NCI-H146 treated with DMSO at 0.1 percent for 48 hours (cell line): ENCODE data around the gene SPTBN1.
A peak's percentile ranks its signal among the peaks of the same experiment; 100 is the strongest.
"Not testable (repeated sequence)": the region's sequence is repeated elsewhere in the genome, so short reads cannot be mapped to it uniquely, and the experiment has no call there.

ENCODE experiments used
- DNase-seq: peaks from one replicate; lab custom pipeline; 2025; ENCODE audit not compliant: unreplicated experiment; lab: John Stamatoyannopoulos, UW

The SPTBN1 gene

GRCh38 chr2:54691445-54692135, 235.5 kb downstream of the SPTBN1 start:
- DNase-seq: peak; percentile 60

- no peak for DNase-seq
These were observed 236.4 kb downstream of the SPTBN1 start for GRCh38 chr2:54692556-54692955.

- no peak for DNase-seq
These were observed 239.3 kb downstream of the SPTBN1 start for GRCh38 chr2:54695378-54695777.

- no peak for DNase-seq
These were observed 241.8 kb downstream of the SPTBN1 start for GRCh38 chr2:54697934-54698333.

- not testable (repeated sequence) for DNase-seq
These were observed 242.8 kb downstream of the SPTBN1 start for GRCh38 chr2:54698926-54699325.

DNA sequence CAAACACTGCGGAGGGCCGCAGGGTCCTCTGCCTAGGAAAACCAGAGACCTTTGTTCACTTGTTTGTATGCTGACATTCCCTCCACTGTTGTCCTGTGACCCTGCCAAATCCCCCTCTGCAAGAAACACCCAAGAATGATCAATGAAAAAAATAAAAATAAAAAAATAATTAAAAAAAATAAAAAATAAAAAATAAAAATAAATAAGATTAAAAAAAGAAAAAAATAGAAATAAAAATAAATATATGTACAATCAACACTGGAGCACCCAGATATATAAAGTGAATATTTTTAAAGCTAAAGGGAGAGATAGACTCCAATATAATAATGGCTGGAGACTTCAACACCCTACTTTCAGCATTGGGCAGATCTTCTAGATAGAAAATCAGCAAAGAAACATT, 243.5 kb downstream of the SPTBN1 start:
- no peak for DNase-seq

- DNase-seq: no peak
These were observed 244.9 kb downstream of the SPTBN1 start for GRCh38 chr2:54701029-54701428.

GRCh38 chr2:54704238-54704637, 248.1 kb downstream of the SPTBN1 start:
- no peak for DNase-seq

- DNase-seq: peak; percentile 31
These were observed 248.8 kb downstream of the SPTBN1 start for GRCh38 chr2:54704688-54705605.

DNA sequence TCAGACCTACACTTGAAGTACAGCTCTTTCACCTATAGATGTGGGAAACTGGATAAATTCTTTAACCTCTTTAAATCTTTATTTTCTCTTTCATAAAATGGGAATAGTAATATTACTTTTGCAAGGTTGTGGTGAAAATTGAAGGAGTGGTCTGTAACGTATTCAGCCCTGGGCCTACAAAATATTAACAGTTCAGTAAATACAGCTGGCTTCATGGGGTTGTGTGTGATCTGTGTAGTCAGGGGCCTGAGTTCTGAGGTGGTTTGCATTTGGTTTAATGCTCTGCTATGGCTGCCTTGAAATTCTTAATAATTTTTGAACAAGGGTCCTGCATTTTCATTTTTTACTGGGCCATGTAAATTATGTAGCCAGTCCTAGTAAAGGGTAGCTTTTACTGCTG, 250.5 kb downstream of the SPTBN1 start:
- no peak for DNase-seq

- DNase-seq: no peak
These were observed 252.6 kb downstream of the SPTBN1 start for GRCh38 chr2:54708584-54709335.

DNA sequence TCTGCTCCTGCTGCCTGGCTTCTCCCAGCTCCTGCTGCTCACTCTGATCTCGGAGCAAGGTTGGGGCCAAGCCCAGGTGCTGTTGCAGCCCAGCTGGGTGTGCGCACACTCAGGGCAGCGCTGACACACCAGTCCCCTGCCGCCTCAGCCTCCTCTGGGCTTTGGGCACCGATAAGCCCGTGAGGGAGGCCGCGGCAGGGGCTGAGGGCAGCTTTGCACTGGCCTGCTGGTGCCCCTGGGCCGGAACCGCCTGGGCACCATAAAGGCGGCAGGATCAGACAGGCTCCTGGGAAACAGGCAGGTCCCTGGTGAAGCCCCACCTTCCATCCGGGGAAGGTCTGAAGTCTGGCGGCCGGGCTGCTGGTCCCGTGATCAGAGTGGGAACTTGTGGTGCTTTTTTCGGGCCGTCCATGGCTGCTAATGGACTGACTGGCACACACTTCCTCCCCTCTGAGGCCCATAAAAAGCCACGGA, 253.2 kb downstream of the SPTBN1 start:
- DNase-seq: no peak

GRCh38 chr2:54710216-54710615, 254.1 kb downstream of the SPTBN1 start:
- DNase-seq: no peak

GRCh38 chr2:54712516-54712915, 256.4 kb downstream of the SPTBN1 start:
- no peak for DNase-seq

DNA sequence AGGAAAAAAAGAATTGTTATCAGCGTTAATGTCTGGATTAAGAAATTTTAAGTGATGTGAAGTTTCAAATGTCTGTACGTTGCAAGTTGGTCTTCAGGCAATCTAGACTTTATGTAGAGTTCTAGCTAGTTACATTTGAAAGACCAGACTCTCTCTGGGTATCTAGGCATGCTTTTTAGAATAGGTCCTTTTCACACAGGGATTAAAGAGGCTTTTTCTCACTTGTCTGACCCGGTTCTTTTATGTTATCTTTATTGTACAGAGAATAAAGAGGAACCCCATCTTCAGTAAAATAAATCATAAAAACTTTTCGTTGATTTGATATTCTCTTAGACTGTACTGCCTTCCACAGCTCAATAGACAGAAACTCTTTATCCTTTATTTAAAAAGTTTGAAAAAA, 258.9 kb downstream of the SPTBN1 start:
- no peak for DNase-seq

- no peak for DNase-seq
These were observed 260.2 kb downstream of the SPTBN1 start for GRCh38 chr2:54716375-54716774.

DNA sequence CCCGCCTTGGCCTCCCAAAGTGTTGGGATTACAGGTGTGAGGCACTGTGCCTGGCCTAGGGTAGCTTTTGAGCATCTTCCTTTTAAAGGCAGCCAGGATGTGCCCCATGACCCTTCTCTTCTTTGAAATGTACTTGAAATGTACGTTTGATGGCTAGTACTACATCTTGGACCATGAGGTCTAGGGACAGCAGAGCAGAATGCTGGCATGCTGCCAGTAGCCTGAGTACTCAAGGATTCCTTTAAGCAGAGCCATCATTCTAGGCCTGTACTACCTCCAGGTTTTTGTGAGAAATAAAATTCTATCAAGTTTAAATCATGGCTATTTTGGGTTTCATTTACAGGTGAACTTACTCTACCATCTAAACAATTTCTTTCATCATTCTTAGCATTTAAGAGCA, 264.4 kb downstream of the SPTBN1 start:
- DNase-seq: no peak
